PC-9 (cell line): ENCODE results near the gene FBXL17. TPM values are rescaled to one million over a fixed set of nuclear protein-coding genes. Genes with fewer than 3 reads are reported as not detected.
A peak's percentile ranks its signal among the peaks of the same experiment; 100 is the strongest.

ENCODE experiments used
- BruUV-seq: library from RNA; stranded (reverse); fragments of 400-500 nt; replicated peaks from 2 replicates; lab custom pipeline; 2021; lab: Mats Ljungman, UMichigan
- CTCF ChIA-PET: fragments of 300-600 bp; sonication (Branson Sonifier 250); formaldehyde crosslinking; loops from one replicate; lab custom pipeline; 2022; ENCODE audit warnings: antibody characterized with exemption; lab: Charles Lee
- POLR2A ChIA-PET: fragments of 300-600 bp; sonication (Branson Sonifier 250); formaldehyde crosslinking; loops from one replicate; lab custom pipeline; 2022; ENCODE audit warnings: antibody characterized with exemption; ENCODE audit not compliant: unreplicated experiment; lab: Charles Lee
- DNase-seq, 2 experiments: peaks; one replicate each; pipeline versions ENCODE4 v3.0.0 to v3.0.0-alpha.2; 2015 to 2022; ENCODE audit warnings: mixed read lengths in 1 of 2
- H2AFZ ChIP-seq: fragments of 200-600 bp; sonication (generic); 2 replicates; pipeline ENCODE4 v1.8.1; 2017; ENCODE audit warnings: antibody characterized with exemption
- H3F3A ChIP-seq: fragments of 200-600 bp; sonication (generic); 2 replicates; pipeline ENCODE4 v1.8.1; 2017; ENCODE audit warnings: antibody characterized with exemption, mild to moderate bottlenecking, low read depth; ENCODE audit not compliant: insufficient read depth
- H3K27ac ChIP-seq: fragments of 200-600 bp; sonication (generic); 2 replicates; pipeline ENCODE4 v1.6.1; 2016; ENCODE audit warnings: mixed run types
- H3K27me3 ChIP-seq: fragments of 200-600 bp; sonication (generic); 2 replicates; pipeline ENCODE4 v1.6.1; 2016; ENCODE audit warnings: low read depth, mixed run types; ENCODE audit not compliant: insufficient read depth
- H3K36me3 ChIP-seq: fragments of 200-600 bp; sonication (generic); 2 replicates; pipeline ENCODE4 v1.6.1; 2016; ENCODE audit warnings: low read depth, mixed run types
- H3K4me1 ChIP-seq: fragments of 200-600 bp; sonication (generic); replicated peaks from 2 replicates; pipeline ENCODE4 v1.6.1; 2016; ENCODE audit warnings: mixed run types; ENCODE audit not compliant: insufficient read depth
- H3K4me2 ChIP-seq: fragments of 200-600 bp; sonication (generic); 2 replicates; pipeline ENCODE4 v1.6.1; 2017; ENCODE audit warnings: mixed run types
- H3K4me3 ChIP-seq: fragments of 200-600 bp; sonication (generic); 2 replicates; pipeline ENCODE4 v1.6.1; 2016; ENCODE audit warnings: mixed run types
- H3K79me2 ChIP-seq: fragments of 200-600 bp; sonication (generic); 2 replicates; pipeline ENCODE4 v1.6.1; 2017; ENCODE audit warnings: low read depth, mixed run types
- H3K9me2 ChIP-seq: fragments of 200-600 bp; sonication (generic); 2 replicates; pipeline ENCODE4 v1.8.1; 2017; ENCODE audit warnings: mild to moderate bottlenecking; ENCODE audit not compliant: insufficient read depth
- H3K9me3 ChIP-seq: fragments of 200-600 bp; sonication (generic); 2 replicates; pipeline ENCODE4 v1.8.1; 2016; ENCODE audit warnings: low read depth; ENCODE audit not compliant: insufficient read depth
- H4K20me1 ChIP-seq: fragments of 200-600 bp; sonication (generic); 2 replicates; pipeline ENCODE4 v1.8.1; 2017; ENCODE audit not compliant: insufficient read depth
- EZH2 ChIP-seq: fragments of 200-600 bp; sonication (generic); IDR thresholded peaks from 2 replicates; pipeline ENCODE4 v1.8.0; 2017; ENCODE audit warnings: antibody characterized with exemption, low read depth
- intact Hi-C: fragments of 100-400 bp; cut with micrococcal nuclease; formaldehyde crosslinking; loops from one replicate; pipeline ENCODE4 v1.10.0; 2022; ENCODE audit not compliant: unreplicated experiment
- total RNA-seq: library from RNA; stranded (reverse); gene quantifications from 2 replicates; pipeline ENCODE4 v1.2.3, GENCODE V29; 2021
- TF ChIP-seq, protein P1 (sequence below): fragments of 200-600 bp; sonication (generic); conservative IDR thresholded peaks from 2 replicates; pipeline ENCODE4 v1.6.1; 2017; ENCODE audit warnings: mixed run types, antibody characterized with exemption, mild to moderate bottlenecking, moderate library complexity

FBXL17 gene
- total RNA-seq, 1 experiment from 2014 or later: 19.5 TPM

DNA sequence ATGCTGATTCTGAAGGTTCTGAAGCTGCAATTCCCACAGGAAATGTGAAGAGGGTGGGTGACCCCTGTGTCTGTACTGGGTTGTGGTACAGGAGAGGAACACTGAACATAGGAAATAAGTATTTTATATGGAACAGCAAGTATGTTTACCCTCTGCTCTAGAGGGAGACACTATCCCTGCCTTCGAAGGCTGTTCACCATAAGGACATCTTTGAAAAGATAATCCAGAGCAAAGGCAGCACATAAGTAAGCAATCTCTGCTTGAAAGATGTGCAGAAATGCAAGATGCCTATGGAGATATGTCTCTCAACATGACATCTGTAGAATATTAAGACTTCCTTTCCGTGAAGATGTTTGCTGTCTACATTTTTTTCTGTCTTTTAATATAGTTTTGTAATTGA lies 526.7 kb downstream of the FBXL17 start:
- Histone ChIP-seq H3K4me1 (no peaks in the 10 kb centered on the region), H3K79me2 (no peaks in the 10 kb centered on the region), H3K27ac (no peak overlapping the region), H3K9me3 (no peaks in the 10 kb centered on the region), H3K27me3 (no peaks in the 10 kb centered on the region), H3K36me3 (no peaks in the 10 kb centered on the region), H3K4me3 (no peak overlapping the region), H3K9me2 (no peaks in the 10 kb centered on the region), H4K20me1 (no peaks in the 10 kb centered on the region), H3K4me2 (no peak overlapping the region), H3F3A (no peaks in the 10 kb centered on the region), H2AFZ (no peak overlapping the region)
- intact Hi-C loops: no loop called here
- DNase-seq: no peak
- BruUV-seq: no TSS peak
- ChIA-PET CTCF (no interaction called here), POLR2A (no interaction called here)
- no peak for TF ChIP-seq EZH2
- TF ChIP-seq, protein P1, sequence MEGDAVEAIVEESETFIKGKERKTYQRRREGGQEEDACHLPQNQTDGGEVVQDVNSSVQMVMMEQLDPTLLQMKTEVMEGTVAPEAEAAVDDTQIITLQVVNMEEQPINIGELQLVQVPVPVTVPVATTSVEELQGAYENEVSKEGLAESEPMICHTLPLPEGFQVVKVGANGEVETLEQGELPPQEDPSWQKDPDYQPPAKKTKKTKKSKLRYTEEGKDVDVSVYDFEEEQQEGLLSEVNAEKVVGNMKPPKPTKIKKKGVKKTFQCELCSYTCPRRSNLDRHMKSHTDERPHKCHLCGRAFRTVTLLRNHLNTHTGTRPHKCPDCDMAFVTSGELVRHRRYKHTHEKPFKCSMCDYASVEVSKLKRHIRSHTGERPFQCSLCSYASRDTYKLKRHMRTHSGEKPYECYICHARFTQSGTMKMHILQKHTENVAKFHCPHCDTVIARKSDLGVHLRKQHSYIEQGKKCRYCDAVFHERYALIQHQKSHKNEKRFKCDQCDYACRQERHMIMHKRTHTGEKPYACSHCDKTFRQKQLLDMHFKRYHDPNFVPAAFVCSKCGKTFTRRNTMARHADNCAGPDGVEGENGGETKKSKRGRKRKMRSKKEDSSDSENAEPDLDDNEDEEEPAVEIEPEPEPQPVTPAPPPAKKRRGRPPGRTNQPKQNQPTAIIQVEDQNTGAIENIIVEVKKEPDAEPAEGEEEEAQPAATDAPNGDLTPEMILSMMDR: no peak

DNA sequence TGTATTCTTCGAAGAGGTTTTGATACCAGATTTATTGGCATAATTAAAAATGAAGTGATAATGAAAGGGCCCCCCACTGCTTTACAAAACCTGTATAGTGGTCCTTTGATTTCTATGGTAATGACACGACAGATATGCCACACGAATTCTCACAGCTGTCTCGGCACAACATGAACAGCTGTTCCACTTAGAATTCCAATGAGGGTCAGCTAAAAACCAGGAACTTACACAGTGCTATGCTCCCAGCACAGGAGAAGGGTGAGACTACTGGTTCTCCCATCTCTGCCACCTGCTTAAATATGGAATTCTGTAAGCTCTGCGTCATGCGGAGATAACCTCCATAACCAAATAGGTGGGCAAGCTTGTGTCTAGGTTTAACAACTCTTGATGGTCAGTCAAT lies 528.2 kb downstream of the FBXL17 start:
- H3K9me2 ChIP-seq: no peaks in the 10 kb centered on the region
- H3F3A ChIP-seq: no peaks in the 10 kb centered on the region
- TF ChIP-seq EZH2: no peak
- TF ChIP-seq, protein P1: no peak
- no peak for DNase-seq
- intact Hi-C loops: no loop called here
- H3K79me2 ChIP-seq: no peaks in the 10 kb centered on the region
- no peaks in the 10 kb centered on the region for H4K20me1 ChIP-seq
- no peak overlapping the region for H3K4me2 ChIP-seq
- H3K36me3 ChIP-seq: no peaks in the 10 kb centered on the region
- no TSS peak for BruUV-seq
- no peak overlapping the region for H3K4me3 ChIP-seq
- no peaks in the 10 kb centered on the region for H3K4me1 ChIP-seq
- no peaks in the 10 kb centered on the region for H3K27me3 ChIP-seq
- H3K27ac ChIP-seq: no peak overlapping the region
- no peak overlapping the region for H2AFZ ChIP-seq
- CTCF ChIA-PET: no interaction called here
- POLR2A ChIA-PET: no interaction called here
- no peaks in the 10 kb centered on the region for H3K9me3 ChIP-seq

DNA sequence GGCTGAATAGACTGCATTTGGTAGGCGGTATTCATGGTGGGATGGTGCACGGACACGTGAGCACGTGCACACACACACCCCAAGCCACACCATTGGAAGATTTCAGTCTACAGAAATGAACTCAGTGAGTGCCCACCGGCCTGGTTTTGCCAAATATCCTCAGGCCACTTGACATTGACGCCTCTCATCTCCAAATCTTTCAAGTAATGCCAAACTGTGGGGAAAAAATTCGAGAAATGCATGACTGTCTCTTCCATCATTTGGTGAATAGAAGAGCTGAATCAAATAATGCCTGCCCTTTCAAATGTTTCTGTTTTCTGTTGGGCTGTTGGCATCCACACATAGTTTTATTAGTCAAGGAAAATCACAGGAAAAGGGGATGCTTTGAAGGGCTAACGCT lies 528.9 kb downstream of the FBXL17 start:
- TF ChIP-seq, protein P1: no peak
- TF ChIP-seq EZH2: no peak
- H2AFZ ChIP-seq: peak overlapping the region; percentile 6; the same call in 1 of the 2 replicates
- H3K27ac ChIP-seq: no peak overlapping the region
- intact Hi-C loops: no loop called here
- no peak overlapping the region for H3K4me2 ChIP-seq
- no peak for DNase-seq
- H3F3A ChIP-seq: no peaks in the 10 kb centered on the region
- H3K4me3 ChIP-seq: no peak overlapping the region
- no peaks in the 10 kb centered on the region for H3K27me3 ChIP-seq
- H3K36me3 ChIP-seq: no peaks in the 10 kb centered on the region
- no peaks in the 10 kb centered on the region for H3K79me2 ChIP-seq
- ChIA-PET CTCF (no interaction called here), POLR2A (no interaction called here)
- no TSS peak for BruUV-seq
- H4K20me1 ChIP-seq: no peaks in the 10 kb centered on the region
- no peaks in the 10 kb centered on the region for H3K9me3 ChIP-seq
- no peaks in the 10 kb centered on the region for H3K4me1 ChIP-seq
- no peaks in the 10 kb centered on the region for H3K9me2 ChIP-seq
